ENCODE data around the gene ACVR1.

ACVR1 gene

GRCh38 chr2:157793053-157793612 lies 83.0 kb downstream of the ACVR1 start:
- no peak for DNase-seq (ENCODE audit: low spot score)

- no peak for DNase-seq (ENCODE audit: low spot score)
Observed at GRCh38 chr2:157792335-157793052, 83.6 kb downstream of the ACVR1 start.

GRCh38 chr2:157790780-157791179 lies 85.3 kb downstream of the ACVR1 start:
- DNase-seq (ENCODE audit: low spot score): no peak

- DNase-seq (ENCODE audit: low spot score): no peak
Observed at GRCh38 chr2:157789933-157790511, 86.1 kb downstream of the ACVR1 start.

- DNase-seq (ENCODE audit: low spot score): no peak
Observed at GRCh38 chr2:157789256-157789655, 86.9 kb downstream of the ACVR1 start.

DNA sequence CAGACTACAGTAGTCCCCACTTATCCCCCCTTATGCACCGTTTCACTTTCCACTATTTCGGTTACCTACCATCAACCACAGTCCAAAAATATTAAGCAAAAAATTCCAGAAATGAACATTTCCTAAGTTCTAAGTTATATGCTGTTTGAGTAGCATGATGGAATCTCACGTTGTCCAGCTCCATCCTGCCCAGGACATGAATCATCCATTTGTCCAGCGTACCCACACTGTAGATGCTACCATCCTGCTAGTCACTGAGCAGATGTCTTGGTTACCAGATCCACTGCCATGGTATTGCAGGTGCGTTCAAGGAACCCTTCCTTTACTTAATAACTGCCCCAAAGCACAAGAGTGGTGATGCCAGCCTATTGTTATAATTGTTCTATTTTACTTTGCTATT lies 87.9 kb downstream of the ACVR1 start:
- DNase-seq (ENCODE audit: low spot score): no peak

GRCh38 chr2:157787364-157787938 lies 88.7 kb downstream of the ACVR1 start:
- DNase-seq (ENCODE audit: low spot score): no peak

DNA sequence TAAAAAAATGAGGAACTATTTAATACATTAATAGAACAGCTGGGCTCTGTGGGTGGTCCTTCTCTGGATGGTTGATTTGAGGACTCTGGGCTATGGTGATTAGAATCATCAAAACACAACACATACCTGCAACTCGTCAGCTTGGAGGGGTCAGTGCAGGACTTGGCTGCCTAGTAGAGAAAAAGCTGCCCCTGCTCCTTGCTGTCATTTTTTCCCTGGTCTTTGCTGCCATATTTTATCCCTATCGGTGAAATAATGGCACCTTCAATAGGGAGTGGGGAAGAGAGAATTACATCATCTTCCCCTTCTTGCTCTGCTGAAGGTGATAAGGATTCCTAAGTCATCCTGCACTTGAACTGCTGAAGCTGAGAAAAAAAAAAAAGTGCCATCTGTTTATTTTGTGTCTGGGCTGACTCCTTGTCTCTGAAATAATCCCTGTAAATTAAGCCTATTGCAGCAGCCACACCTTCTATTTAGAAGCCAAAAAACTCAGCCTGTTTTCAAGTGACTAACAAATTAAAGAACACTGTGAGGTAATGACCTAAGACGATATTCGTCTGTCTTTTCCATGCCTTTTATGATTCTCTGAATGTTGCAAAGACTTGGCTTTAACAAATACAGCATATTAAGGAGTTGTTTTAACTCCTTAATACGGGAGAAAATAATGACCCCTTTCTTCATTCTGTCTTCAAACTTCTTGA lies 89.3 kb downstream of the ACVR1 start:
- no peak for DNase-seq (ENCODE audit: low spot score)

DNA sequence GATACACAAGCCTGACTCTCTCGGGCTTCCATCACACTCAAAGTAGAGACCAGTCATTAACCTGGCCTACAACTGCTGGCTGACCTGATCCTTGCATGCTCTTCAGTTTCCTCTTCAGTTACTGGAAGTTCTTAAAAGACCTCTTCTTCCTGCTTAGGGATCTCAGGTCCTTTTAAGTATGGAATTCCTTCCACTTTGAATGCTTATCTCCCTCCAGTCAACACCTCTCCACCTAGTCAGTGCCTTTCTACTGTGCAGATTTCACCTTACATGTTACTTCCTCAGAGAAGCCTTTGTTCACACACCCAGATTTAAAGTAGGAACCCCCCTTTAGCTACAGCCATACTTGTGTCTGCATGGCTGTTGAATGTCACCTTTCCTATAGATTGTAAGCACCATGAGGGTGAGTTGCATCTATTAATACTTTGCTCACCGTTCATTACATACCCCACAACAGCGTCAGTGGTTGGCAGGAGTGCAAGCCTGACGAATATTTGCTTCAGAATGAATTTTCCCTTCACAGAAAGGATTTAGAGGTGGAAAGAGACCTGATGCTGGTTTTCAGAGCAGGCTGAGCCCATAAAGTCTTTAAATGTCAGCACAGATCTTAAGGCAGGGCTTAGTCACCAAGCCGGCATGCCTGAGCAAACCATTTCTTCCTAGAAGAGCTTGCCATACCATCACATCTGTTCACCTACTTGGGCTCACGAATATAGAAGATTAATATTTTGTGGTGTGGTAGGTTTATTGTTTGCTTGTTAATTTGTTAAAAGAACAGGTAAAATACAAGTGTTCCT lies 90.1 kb downstream of the ACVR1 start:
- no peak for DNase-seq (ENCODE audit: low spot score)

- no peak for DNase-seq (ENCODE audit: low spot score)
Observed at GRCh38 chr2:157785200-157785599, 90.9 kb downstream of the ACVR1 start.

DNA sequence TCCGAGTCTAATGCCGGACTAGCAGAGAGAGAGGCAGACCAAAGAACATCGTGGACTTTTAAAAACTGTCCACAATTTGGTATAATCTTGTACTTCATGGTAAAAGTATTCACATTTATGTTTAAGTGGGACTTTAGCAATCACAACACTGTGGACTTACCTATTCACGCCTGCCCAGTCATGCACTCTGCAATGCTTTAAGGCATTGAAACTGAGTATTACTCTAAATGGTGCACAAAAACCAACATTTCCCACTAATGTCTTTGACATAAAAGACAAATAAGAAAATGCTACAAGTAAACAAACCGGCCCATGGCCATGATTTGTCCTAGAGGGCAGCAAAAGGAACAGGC lies 91.3 kb downstream of the ACVR1 start:
- DNase-seq (ENCODE audit: low spot score): no peak

- no peak for DNase-seq (ENCODE audit: low spot score)
Observed at GRCh38 chr2:157784169-157784822, 91.8 kb downstream of the ACVR1 start.

DNA sequence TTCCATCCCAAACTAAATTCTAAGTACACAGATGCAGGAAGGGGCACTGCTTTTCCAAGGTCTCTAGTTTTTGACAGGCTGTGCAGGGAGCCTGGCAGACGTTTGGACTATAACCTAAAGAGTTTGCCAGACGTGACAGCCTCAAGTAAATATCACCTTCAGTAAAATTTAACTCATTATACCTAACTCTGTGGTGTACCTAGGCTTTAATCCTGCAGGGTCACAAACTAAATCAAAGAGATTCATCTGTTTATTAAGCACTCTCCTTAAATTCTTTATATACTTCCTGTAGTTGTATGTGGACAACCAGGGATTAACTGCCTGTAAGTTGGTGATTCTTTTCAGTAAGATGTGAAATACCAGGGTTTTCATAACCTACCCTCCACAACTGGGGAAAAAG lies 92.9 kb downstream of the ACVR1 start:
- DNase-seq (ENCODE audit: low spot score): no peak

- no peak for DNase-seq (ENCODE audit: low spot score)
Observed at GRCh38 chr2:157782057-157782845, 93.9 kb downstream of the ACVR1 start.

DNA sequence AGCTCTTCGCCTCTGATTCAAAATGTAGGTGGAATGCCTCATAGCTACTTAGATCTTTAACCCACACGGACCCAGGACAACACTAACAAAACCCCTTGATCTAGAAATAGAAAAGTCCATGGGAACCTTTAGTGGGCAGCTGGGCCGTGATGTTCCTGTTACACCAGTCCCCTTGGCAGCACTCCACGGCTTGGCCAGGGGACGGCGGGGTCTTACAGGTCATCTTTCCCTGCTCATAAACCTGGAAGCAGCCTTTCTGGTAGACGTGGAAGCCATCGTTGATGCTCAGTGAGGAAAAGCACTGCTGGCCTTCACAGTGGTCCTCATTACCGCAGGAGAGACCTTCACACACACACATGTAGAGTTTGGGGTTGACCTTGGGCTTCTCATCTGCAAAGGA lies 95.9 kb downstream of the ACVR1 start:
- no peak for DNase-seq (ENCODE audit: low spot score)

- no peak for DNase-seq (ENCODE audit: low spot score)
Observed at GRCh38 chr2:157779794-157780193, 96.3 kb downstream of the ACVR1 start.

DNA sequence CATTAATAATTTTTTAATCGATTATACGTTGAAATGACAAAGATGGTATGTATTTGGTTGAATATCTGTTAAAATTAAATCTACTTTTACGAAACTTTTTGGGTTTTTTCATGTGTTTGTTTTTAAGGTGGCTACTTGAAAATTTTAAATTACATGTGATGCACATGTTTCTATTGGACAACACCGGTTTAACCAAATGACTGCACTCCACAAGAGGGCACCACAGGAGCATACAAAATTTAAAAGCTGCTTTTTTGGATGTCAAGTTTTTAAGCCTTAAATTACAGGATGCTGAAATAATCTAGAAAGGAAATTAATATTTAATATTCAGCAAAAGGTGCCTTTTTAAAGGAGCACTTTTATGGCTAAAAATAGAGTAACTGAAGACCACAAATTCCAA lies 98.7 kb downstream of the ACVR1 start:
- peak; percentile 15 for DNase-seq (ENCODE audit: low spot score)

- no peak for DNase-seq (ENCODE audit: low spot score)
Observed at GRCh38 chr2:157771234-157771633, 104.9 kb downstream of the ACVR1 start.

GRCh38 chr2:157769856-157770255 lies 106.3 kb downstream of the ACVR1 start:
- no peak for DNase-seq (ENCODE audit: low spot score)

GRCh38 chr2:157764386-157764785 lies 111.7 kb downstream of the ACVR1 start:
- DNase-seq (ENCODE audit: low spot score): no peak
